Pancreas (tissue), 10 donors: ENCODE measurements around the gene C16orf87. TPM values are rescaled to one million over a fixed set of nuclear protein-coding genes. Genes with fewer than 3 reads are reported as not detected.

Experiments used
- ATAC-seq, 4 donors: fragments of 200-7000 bp; cut with Tn5 transposase; one replicate each; pipeline versions ENCODE4 v1.8.0 to v1.9.1; 2020; ENCODE audit warnings: mild to moderate bottlenecking in 4 of 4, moderate library complexity in 4 of 4
- DNase-seq, 6 donors: peaks; one replicate each; pipeline ENCODE4 v3.0.0-alpha.2; 2020
- FAIRE-seq: peaks from 2 replicates; lab custom pipeline; 2012; peaks lifted over from hg19 to GRCh38; lab: Jason Lieb, UNC
- H3K27ac ChIP-seq, 4 donors: fragments of 200-600 bp; sonication (generic); 1 replicate in 3 of 4; 2 replicates in 1 of 4; pipeline versions ENCODE4 v1.5.0 to v1.8.0; 2020
- H3K27me3 ChIP-seq, 4 donors: fragments of 200-600 bp; one replicate each; pipeline ENCODE4 v1.8.0; 2021
- H3K36me3 ChIP-seq, 3 donors: fragments of 200-600 bp; sonication (generic) in 1 of 3; one replicate each; pipeline versions ENCODE4 v1.5.0 to v1.8.0; 2020 to 2021
- H3K4me1 ChIP-seq, 3 donors: fragments of 200-600 bp; one replicate each; pipeline ENCODE4 v1.8.0; 2021
- H3K4me3 ChIP-seq, 4 donors: fragments of 200-600 bp; sonication (generic) in 2 of 4; one replicate each; pipeline versions ENCODE4 v1.5.0 to v1.8.0; 2020 to 2021
- H3K9me3 ChIP-seq, 4 donors: fragments of 200-600 bp; one replicate each; pipeline ENCODE4 v1.8.0; 2021
- CTCF ChIP-seq, 4 donors: fragments of 200-600 bp; sonication (generic) in 3 of 4; IDR thresholded peaks; one replicate each; pipeline versions ENCODE4 v1.5.0 to v1.8.0; 2021; ENCODE audit warnings: antibody characterized with exemption in 4 of 4
- WGBS, 2 donors: extraction: QIAGEN DNeasy Blood & Tissue Kit; methylation state at CpG; one replicate each; pipeline ENCODE4 v1.1.7; 2013; 5-methylcytosine and 5-hydroxymethylcytosine counted together
- intact Hi-C, 3 donors: fragments of 100-400 bp; cut with DNase I; formaldehyde crosslinking; loops; one replicate each; pipeline versions ENCODE4 v1.11.1 to v1.14.2; 2022
- polyA plus RNA-seq, 2 donors: library from polyadenylated mRNA; stranded (reverse); fragments of 200-250 nt; gene quantifications; one replicate each; pipeline ENCODE4 v1.2.3, GENCODE V29; 2013
- total RNA-seq, 6 donors: library from RNA; stranded (reverse); fragmentation: NEBNext Ultra II Directional in 4 of 6; extraction: Animal tissue kit (Norgen Biotek cat#: 25700) in 4 of 6; gene quantifications; one replicate each; pipeline versions ENCODE4 v1.2.1 to v1.2.4, GENCODE V29; 2021 to 2023
- donor health status: healthy with polysubstance abuse.
- donor health status: DM: no; HTN: no; CAD: no; lungs with moderate emphysema.
- donor health status: DM: no; HTN: no; CAD: no.
- donor health status: control.
- donor health status: control.
- donor health status: Bipolar disorder and iron deficiency.
- donor health status: DM: yes; HTN: yes; CAD: no.
- donor health status: DM: no; HTN: no; CAD: no.
- donor health status: DM: no; HTN: no; CAD: no.
- donor health status: DM: yes; HTN: yes; CAD: no.

The C16orf87 gene
- total and polyA plus RNA-seq, 8 donors: 1.0 to 3.1 (median 2.3) TPM

DNA sequence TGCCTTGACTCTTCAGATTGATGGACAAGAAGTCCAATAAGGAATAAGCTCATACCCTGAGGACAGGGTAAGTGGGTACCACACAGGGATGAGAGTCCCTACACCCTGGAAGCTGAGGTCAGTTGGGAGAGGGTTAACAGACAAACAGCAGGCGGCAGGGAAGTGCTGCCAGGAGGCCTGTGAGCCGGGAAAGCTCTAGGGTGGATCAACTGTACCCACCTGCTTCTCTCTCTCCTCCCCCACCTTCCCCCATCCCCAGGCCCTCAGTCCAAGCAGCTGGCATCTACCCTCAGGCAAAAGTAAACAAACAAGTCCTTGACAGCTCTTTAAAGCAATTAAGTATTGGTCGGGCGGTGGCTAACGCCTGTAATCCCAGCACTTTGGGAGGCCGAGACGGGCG is 62.2 kb downstream of the C16orf87 start:
- intact Hi-C loops: no loop called here
- H3K27ac ChIP-seq: no peak overlapping the region
- 62 to 63% methylated on average over 8 of the region's 8 CpGs for WGBS, 2 donors
- no peaks in the 10 kb centered on the region for H3K9me3 ChIP-seq
- DNase-seq: no peak
- TF ChIP-seq CTCF (IDR thresholded peaks at IDR 0.05): no peak
- no peak for ATAC-seq
- no peaks in the 10 kb centered on the region for H3K36me3 ChIP-seq
- no peaks in the 10 kb centered on the region for H3K27me3 ChIP-seq
- H3K4me3 ChIP-seq: no peak overlapping the region
- no peak for FAIRE-seq
- no peaks in the 10 kb centered on the region for H3K4me1 ChIP-seq

GRCh38 chr16:46765050-46765449 is 65.9 kb downstream of the C16orf87 start:
- DNase-seq (no peak), ATAC-seq (no peak), FAIRE-seq (no peak)
- H3K4me1 ChIP-seq: no peaks in the 10 kb centered on the region
- TF ChIP-seq CTCF (IDR thresholded peaks at IDR 0.05): no peak
- no peaks in the 10 kb centered on the region for H3K27me3 ChIP-seq
- no peak overlapping the region for H3K27ac ChIP-seq
- no peak overlapping the region for H3K4me3 ChIP-seq
- no peaks in the 10 kb centered on the region for H3K36me3 ChIP-seq
- intact Hi-C loops: no loop called here
- 78 to 80% methylated on average over 7 of the region's 7 CpGs for WGBS, 2 donors
- H3K9me3 ChIP-seq: no peaks in the 10 kb centered on the region

- H3K36me3 ChIP-seq: no peaks in the 10 kb centered on the region
- no peak overlapping the region for H3K27ac ChIP-seq
- no peak for TF ChIP-seq CTCF (IDR thresholded peaks at IDR 0.05)
- no peaks in the 10 kb centered on the region for H3K27me3 ChIP-seq
- no peaks in the 10 kb centered on the region for H3K9me3 ChIP-seq
- no peak for DNase-seq
- H3K4me1 ChIP-seq: no peaks in the 10 kb centered on the region
- ATAC-seq: peak in 2 of 4 donors; percentile 40 to 47
- no peak overlapping the region for H3K4me3 ChIP-seq
- FAIRE-seq: no peak
- intact Hi-C loops: no loop called here
- 73 to 81% methylated on average over 12 of the region's 12 CpGs for WGBS, 2 donors
These were observed 67.8 kb downstream of the C16orf87 start for GRCh38 chr16:46763147-46763546.

- Histone ChIP-seq H3K27me3 (no peaks in the 10 kb centered on the region), H3K9me3 (no peaks in the 10 kb centered on the region), H3K4me3 (no peak overlapping the region), H3K36me3 (no peaks in the 10 kb centered on the region), H3K4me1 (no peaks in the 10 kb centered on the region), H3K27ac (no peak overlapping the region)
- ATAC-seq: no peak
- intact Hi-C loops: no loop called here
- FAIRE-seq: no peak
- no peak for DNase-seq
- WGBS, 2 donors: 69 to 72% methylated on average over 3 of the region's 3 CpGs
- TF ChIP-seq CTCF (IDR thresholded peaks at IDR 0.05): no peak
These were observed 68.4 kb downstream of the C16orf87 start for GRCh38 chr16:46762583-46762982.

- WGBS, 2 donors: 75 to 87% methylated on average over 5 of the region's 5 CpGs
- intact Hi-C loops: no loop called here
- DNase-seq: no peak
- Histone ChIP-seq H3K4me3 (no peak overlapping the region), H3K27ac (no peak overlapping the region), H3K27me3 (no peaks in the 10 kb centered on the region), H3K36me3 (no peaks in the 10 kb centered on the region), H3K9me3 (no peaks in the 10 kb centered on the region), H3K4me1 (no peaks in the 10 kb centered on the region)
- ATAC-seq: no peak
- no peak for TF ChIP-seq CTCF (IDR thresholded peaks at IDR 0.05)
- no peak for FAIRE-seq
These were observed 71.7 kb downstream of the C16orf87 start for GRCh38 chr16:46759309-46759708.
